Trophoblast cell (in vitro differentiated cells and primary cell): Measurements from ENCODE around the gene FCGR2B.
A peak's percentile ranks its signal among the peaks of the same experiment; 100 is the strongest.
"Not testable (repeated sequence)": the region's sequence is repeated elsewhere in the genome, so short reads cannot be mapped to it uniquely, and the experiment has no call there.

Source experiments
- DNase-seq, 2 donors: peaks; one replicate each; pipeline ENCODE4 v3.0.0-alpha.2; 2016
- H2AFZ ChIP-seq: 2 replicates; pipeline ENCODE4 v1.6.1; 2013; ENCODE audit warnings: low read length, moderate library complexity, mild to moderate bottlenecking; ENCODE audit not compliant: insufficient read depth, poor library complexity
- H2AK5ac ChIP-seq: 2 replicates; pipeline ENCODE4 v1.6.1; 2013; ENCODE audit warnings: mild to moderate bottlenecking, low read length
- H2BK120ac ChIP-seq: 2 replicates; pipeline ENCODE4 v1.6.1; 2013; ENCODE audit warnings: low read length, mild to moderate bottlenecking, moderate library complexity; ENCODE audit not compliant: insufficient read depth, poor library complexity
- H2BK12ac ChIP-seq: 2 replicates; pipeline ENCODE4 v1.6.1; 2013; ENCODE audit warnings: mild to moderate bottlenecking, low read length, moderate library complexity
- H2BK5ac ChIP-seq: 2 replicates; pipeline ENCODE4 v1.6.1; 2013; ENCODE audit warnings: low read length, low read depth, moderate library complexity, mild to moderate bottlenecking; ENCODE audit not compliant: poor library complexity
- H3K14ac ChIP-seq: 2 replicates; pipeline ENCODE4 v1.6.1; 2013; ENCODE audit warnings: mild to moderate bottlenecking, low read length
- H3K18ac ChIP-seq: 2 replicates; pipeline ENCODE4 v1.6.1; 2013; ENCODE audit warnings: mild to moderate bottlenecking, low read length
- H3K23ac ChIP-seq: 2 replicates; pipeline ENCODE4 v1.6.1; 2013; ENCODE audit warnings: low read length
- H3K27ac ChIP-seq: 2 replicates; pipeline ENCODE4 v1.5.1; 2013; ENCODE audit warnings: low read depth, mild to moderate bottlenecking, inconsistent platforms, low read length, moderate library complexity
- H3K27me3 ChIP-seq: 2 replicates; pipeline ENCODE4 v1.6.1; 2013; ENCODE audit warnings: inconsistent platforms, mild to moderate bottlenecking, low read length, moderate library complexity; ENCODE audit not compliant: insufficient read depth
- H3K36me3 ChIP-seq, 2 experiments: 1 replicate in 1 of 2; 2 replicates in 1 of 2; pipeline ENCODE4 v1.6.1; 2013; ENCODE audit warnings: low read length in 2 of 2, mild to moderate bottlenecking in 2 of 2, moderate library complexity in 1 of 2; ENCODE audit not compliant: insufficient read depth in 2 of 2, control insufficient read depth in 1 of 2
- H3K4ac ChIP-seq: 2 replicates; pipeline ENCODE4 v1.6.1; 2013; ENCODE audit warnings: low read depth, mild to moderate bottlenecking, low read length, moderate library complexity
- H3K4me1 ChIP-seq, 2 experiments: 1 replicate in 1 of 2; 2 replicates in 1 of 2; pipeline ENCODE4 v1.6.1; 2013; ENCODE audit warnings: low read length in 2 of 2, mild to moderate bottlenecking in 2 of 2, moderate library complexity in 1 of 2; ENCODE audit not compliant: insufficient read depth in 2 of 2, control insufficient read depth in 1 of 2
- H3K4me2 ChIP-seq: 2 replicates; pipeline ENCODE4 v1.6.1; 2013; ENCODE audit warnings: inconsistent platforms, mild to moderate bottlenecking, low read length, moderate library complexity
- H3K4me3 ChIP-seq: 2 replicates; pipeline ENCODE4 v1.5.1; 2013; ENCODE audit warnings: mild to moderate bottlenecking, low read depth, low read length, inconsistent platforms
- H3K79me1 ChIP-seq: one replicate; pipeline ENCODE4 v1.6.1; 2013; ENCODE audit warnings: low read length
- H3K79me2 ChIP-seq: 2 replicates; pipeline ENCODE4 v1.6.1; 2013; ENCODE audit warnings: low read length, mild to moderate bottlenecking; ENCODE audit not compliant: control insufficient read depth, insufficient read depth, poor library complexity
- H3K9ac ChIP-seq: 2 replicates; pipeline ENCODE4 v1.6.1; 2013; ENCODE audit warnings: mild to moderate bottlenecking, low read length
- H3K9me3 ChIP-seq: 2 replicates; pipeline ENCODE4 v1.6.1; 2013; ENCODE audit warnings: low read depth, mild to moderate bottlenecking, control low read depth, inconsistent platforms, low read length; ENCODE audit not compliant: insufficient read depth
- H4K12ac ChIP-seq: 2 replicates; pipeline ENCODE4 v1.6.1; 2013; ENCODE audit warnings: low read depth, mild to moderate bottlenecking, low read length, moderate library complexity
- H4K8ac ChIP-seq: 2 replicates; pipeline ENCODE4 v1.6.1; 2013; ENCODE audit warnings: low read depth, mild to moderate bottlenecking, low read length, moderate library complexity
- H4K91ac ChIP-seq: one replicate; pipeline ENCODE4 v1.6.1; 2013; ENCODE audit warnings: low read depth, mild to moderate bottlenecking, low read length, moderate library complexity
- WGBS: extraction: QIAGEN DNeasy Blood & Tissue Kit; methylation state at CpG from one replicate; pipeline ENCODE4 v1.1.7; 2013; ENCODE audit warnings: missing lambda C conversion rate; ENCODE audit not compliant: insufficient read length, insufficient coverage; ENCODE audit errors: extremely low coverage; 5-methylcytosine and 5-hydroxymethylcytosine counted together

Gene FCGR2B

DNA sequence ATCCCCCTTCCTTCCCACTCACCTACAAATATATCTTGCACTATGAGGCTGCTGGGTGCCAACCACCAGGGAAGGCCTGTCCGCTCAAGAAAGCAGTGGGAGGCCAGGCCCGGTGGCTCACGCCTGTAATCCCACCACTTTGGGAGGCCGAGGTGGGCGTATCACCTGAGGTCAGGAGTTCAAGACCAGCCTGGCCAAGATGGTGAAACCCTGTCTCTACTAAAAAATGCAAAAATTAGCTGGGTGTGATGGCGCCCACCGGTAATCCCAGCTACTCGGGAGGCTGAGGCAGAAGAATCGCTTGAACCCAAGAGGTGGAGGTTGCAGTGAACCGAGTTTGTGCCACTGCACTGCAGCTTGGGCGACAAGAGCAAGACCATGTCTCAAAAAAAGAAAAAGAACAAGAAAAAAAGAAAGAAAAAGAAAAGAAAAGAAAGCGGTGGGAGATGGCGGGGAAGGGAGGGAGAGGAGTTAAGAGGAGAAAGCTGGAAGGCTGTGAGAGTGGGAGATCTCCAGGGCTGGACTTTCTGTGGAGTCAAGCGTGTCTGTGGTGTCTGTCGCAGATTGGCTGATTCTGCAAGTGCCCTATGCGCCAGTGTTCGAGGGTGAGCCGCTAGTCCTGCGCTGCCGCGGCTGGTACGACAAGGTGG, 62.4 kb downstream of the FCGR2B start:
- Histone ChIP-seq H3K4me1 (peaks cover 8 to 12% of the 10 kb centered on the region in 2 experiments), H3K4me3 (peak overlapping the region; percentile 55), H2AFZ (peak overlapping the region; percentile 14), H3K79me1 (peaks cover 14% of the 10 kb centered on the region), H4K8ac (peak overlapping the region; percentile 12), H3K4me2 (peak overlapping the region; percentile 82)
- H2AK5ac ChIP-seq, H3K9ac ChIP-seq, H4K91ac ChIP-seq, H3K79me2 ChIP-seq, H3K4ac ChIP-seq, H3K9me3 ChIP-seq, H2BK12ac ChIP-seq, H3K18ac ChIP-seq, H3K27me3 ChIP-seq, H3K23ac ChIP-seq, H2BK5ac ChIP-seq, H2BK120ac ChIP-seq, H3K14ac ChIP-seq, H3K36me3 ChIP-seq, H3K27ac ChIP-seq, H4K12ac ChIP-seq, DNase-seq: not testable (repeated sequence)
- WGBS = 100% methylated on average over 2 of the region's 22 CpGs

DNA sequence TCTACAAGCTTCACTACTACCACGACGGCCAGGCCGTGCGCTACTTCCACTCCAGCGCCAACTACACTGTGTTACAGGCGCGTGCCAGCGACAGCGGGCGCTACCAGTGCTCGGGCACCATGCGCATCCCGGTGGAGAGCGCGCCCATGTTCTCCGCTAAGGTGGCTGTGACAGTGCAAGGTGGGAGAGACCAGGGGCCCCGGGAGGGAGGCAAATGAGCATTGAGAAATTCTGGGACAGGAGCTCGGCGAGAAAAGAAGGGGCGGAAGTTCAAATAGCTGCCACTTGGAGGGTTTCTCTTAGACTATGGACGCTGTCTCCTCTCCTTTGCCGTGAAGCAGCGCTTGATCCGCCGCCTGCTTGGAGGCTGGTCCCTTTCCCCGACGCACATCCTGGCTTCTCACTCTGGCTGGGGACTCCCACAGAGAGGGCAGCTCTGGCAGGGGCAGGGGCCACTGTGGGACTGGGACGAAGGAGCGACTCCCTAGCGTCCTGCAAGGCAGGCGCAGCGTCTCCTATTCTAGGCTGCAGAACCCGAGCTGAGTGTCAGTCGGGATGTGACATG, 63.0 kb downstream of the FCGR2B start:
- Histone ChIP-seq H3K27me3 (no peaks in the 10 kb centered on the region), H3K9me3 (peaks cover 2% of the 10 kb centered on the region), H2BK5ac (no peak overlapping the region), H3K36me3 (no peaks in the 10 kb centered on the region), H2AFZ (peak overlapping the region; percentile 95), H3K79me2 (peaks cover 10% of the 10 kb centered on the region), H3K4ac (peak overlapping the region; percentile 17), H3K18ac (peak overlapping the region; percentile 71), H4K8ac (peak overlapping the region; percentile 85), H3K4me1 (peaks cover 11 to 15% of the 10 kb centered on the region in 2 experiments), H2BK120ac (no peak overlapping the region), H3K27ac (no peak overlapping the region), H4K91ac (peak overlapping the region; percentile 91), H3K4me2 (peak overlapping the region; percentile 82), H4K12ac (peak overlapping the region; percentile 57), H3K23ac (no peak overlapping the region), H3K9ac (no peak overlapping the region), H3K14ac (peak overlapping the region; percentile 81), H2AK5ac (no peak overlapping the region), H3K79me1 (peaks cover 14% of the 10 kb centered on the region), H3K4me3 (peak overlapping the region; percentile 92), H2BK12ac (no peak overlapping the region)
- peak; percentile 54 to 80 for DNase-seq
- WGBS = no CpG with 5 or more reads among the region's 34 CpGs

DNA sequence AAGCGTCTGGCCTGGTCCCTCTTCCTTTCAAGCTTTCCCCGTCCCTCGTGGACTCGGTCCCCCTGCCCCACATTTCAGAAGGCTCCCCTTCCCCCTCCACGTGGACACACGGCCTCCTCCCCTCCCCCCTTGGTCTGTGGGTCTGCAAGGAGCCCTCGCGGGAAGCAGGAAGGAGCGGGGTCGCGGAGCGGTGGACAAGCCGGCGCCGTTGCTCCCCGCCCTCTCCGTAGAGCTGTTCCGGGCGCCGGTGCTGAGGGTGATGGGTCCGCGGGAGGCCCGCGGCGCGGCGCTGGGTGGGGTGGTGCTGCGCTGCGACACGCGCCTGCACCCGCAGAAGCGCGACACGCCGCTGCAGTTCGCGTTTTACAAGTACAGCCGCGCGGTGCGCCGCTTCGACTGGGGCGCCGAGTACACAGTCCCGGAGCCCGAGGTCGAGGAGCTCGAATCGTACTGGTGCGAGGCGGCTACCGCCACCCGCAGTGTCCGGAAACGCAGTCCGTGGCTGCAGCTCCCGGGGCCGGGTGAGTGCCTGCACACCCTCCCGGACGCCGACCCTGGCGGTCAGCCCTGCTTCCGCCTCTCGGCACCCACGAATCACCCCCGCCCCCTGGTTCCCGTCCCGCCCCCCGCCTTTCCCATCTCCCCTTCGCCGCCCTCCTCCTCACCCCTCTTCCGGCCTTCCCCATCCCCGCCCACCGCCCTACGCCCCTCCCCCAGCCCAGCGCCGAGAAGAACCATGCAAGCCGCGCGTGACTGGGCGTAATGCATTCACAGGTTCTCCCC, 63.7 kb downstream of the FCGR2B start:
- Histone ChIP-seq H3K23ac (no peak overlapping the region), H3K9me3 (peaks cover 2% of the 10 kb centered on the region), H3K4me2 (peak overlapping the region; percentile 87), H2BK120ac (peak overlapping the region; percentile 78), H4K12ac (peak overlapping the region; percentile 75), H3K27ac (peak overlapping the region; percentile 48), H4K91ac (peak overlapping the region; percentile 96), H2AK5ac (no peak overlapping the region), H3K18ac (peak overlapping the region; percentile 71), H3K14ac (peak overlapping the region; percentile 92), H4K8ac (peak overlapping the region; percentile 85), H2AFZ (peak overlapping the region; percentile 95), H3K4me1 (peaks cover 11 to 16% of the 10 kb centered on the region in 2 experiments), H3K36me3 (no peaks in the 10 kb centered on the region), H2BK12ac (peak overlapping the region; percentile 3), H3K27me3 (no peaks in the 10 kb centered on the region), H2BK5ac (peak overlapping the region; percentile 66), H3K4ac (peak overlapping the region; percentile 26), H3K4me3 (peak overlapping the region; percentile 92), H3K9ac (peak overlapping the region; percentile 90), H3K79me2 (peaks cover 10% of the 10 kb centered on the region), H3K79me1 (peaks cover 14% of the 10 kb centered on the region)
- no CpG with 5 or more reads among the region's 83 CpGs for WGBS
- peak; percentile 53 to 66 for DNase-seq

DNA sequence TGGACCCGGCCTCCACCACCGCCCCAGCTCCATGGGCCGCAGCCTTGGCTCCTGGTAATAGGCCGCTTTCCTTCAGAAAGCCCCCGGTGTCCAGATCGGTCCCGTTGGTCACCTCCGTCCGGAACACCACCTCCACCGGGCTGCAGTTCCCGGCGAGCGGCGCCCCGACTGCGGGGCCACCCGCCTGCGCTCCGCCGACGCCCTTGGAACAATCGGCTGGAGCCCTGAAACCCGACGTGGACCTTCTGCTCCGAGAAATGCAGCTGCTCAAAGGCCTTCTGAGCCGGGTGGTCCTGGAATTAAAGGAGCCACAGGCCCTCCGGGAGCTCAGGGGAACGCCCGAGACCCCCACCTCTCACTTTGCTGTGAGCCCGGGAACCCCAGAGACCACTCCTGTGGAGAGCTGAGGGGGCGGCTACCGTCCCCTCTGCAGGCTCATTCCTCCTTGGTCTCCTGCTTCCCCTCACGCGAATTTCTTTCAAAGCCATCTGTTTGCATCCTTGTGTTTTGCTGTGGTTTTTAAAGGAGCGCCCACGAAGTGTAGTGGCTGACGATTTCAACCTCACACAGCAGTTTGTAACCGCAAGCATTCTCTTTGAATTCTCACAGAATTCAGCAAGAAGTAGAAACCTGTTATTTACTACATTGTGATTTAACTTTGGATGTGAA, 64.4 kb downstream of the FCGR2B start:
- Histone ChIP-seq H3K79me2 (peaks cover 10% of the 10 kb centered on the region), H2BK5ac (peak overlapping the region; percentile 66), H2BK120ac (peak overlapping the region; percentile 67), H4K8ac (peak overlapping the region; percentile 83), H3K9ac (peak overlapping the region; percentile 90), H3K27me3 (no peaks in the 10 kb centered on the region), H2BK12ac (no peak overlapping the region), H2AFZ (peak overlapping the region; percentile 57), H3K23ac (no peak overlapping the region), H3K4me3 (peak overlapping the region; percentile 83), H2AK5ac (peak overlapping the region; percentile 55), H3K4ac (peak overlapping the region; percentile 94), H3K18ac (peak overlapping the region; percentile 31), H4K91ac (peak overlapping the region; percentile 96), H3K79me1 (peaks cover 14% of the 10 kb centered on the region), H3K4me2 (peak overlapping the region; percentile 87), H3K36me3 (no peaks in the 10 kb centered on the region), H4K12ac (peak overlapping the region; percentile 75), H3K4me1 (peaks cover 11 to 16% of the 10 kb centered on the region in 2 experiments), H3K27ac (no peak overlapping the region), H3K9me3 (peaks cover 2% of the 10 kb centered on the region), H3K14ac (peak overlapping the region; percentile 92)
- DNase-seq = no peak
- WGBS = no CpG with 5 or more reads among the region's 38 CpGs
